ENCODE results near the gene AR. TPM values are rescaled to one million over a fixed set of nuclear protein-coding genes. Genes with fewer than 3 reads are reported as not detected.

AR gene
- polyA plus RNA-seq, 4 donors, result 2.5 to 3.8 (median 3.0) TPM

DNA sequence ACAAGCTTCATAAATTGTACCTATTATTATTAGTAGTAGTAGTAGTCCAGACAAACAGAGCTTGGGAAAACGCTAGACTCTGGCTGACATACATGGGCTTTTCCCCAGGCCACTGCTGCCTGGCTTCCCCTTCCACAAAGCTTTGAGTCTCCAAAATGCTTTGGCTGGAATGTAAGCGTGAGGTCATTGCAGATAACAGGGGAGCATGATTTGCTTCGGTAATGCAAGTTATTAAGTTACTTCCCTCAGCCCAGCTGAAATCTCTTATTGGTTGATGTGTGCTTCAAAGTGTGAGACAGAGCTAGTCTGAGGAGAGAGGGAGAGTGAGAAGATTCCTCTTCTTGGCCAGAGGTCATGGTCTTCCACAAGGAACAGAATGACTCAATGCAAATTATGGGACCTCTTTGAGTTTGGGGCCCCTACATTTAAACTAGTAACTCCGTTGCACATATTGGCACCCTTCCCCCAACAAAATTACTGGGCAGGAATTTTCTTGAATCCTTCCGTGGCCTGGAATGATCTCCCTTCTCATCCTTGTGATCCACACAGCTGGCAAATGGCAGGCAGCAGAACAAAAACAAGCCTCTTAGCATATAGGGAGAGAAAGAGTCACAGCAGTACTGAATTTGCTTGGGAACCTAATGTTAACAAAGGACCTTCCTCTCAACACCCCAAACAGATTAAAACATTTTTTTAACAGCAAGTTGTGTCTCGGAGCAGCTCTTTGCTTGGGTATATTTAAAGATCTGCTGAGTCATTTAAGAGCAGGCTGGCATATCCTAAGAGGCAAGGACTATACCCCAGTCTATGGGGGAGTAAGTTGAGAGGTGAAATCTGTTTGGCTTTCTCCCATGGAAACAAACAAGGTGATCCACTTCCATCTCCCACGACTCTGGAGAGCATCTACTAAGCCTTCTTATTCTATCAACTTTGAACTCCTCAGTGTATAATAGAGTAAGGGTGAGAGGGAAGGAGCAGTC is 19.9 kb downstream of the AR start:
- no peak for DNase-seq (ENCODE audit: low read depth in 4 of 4, low spot score in 2 of 4)

DNA sequence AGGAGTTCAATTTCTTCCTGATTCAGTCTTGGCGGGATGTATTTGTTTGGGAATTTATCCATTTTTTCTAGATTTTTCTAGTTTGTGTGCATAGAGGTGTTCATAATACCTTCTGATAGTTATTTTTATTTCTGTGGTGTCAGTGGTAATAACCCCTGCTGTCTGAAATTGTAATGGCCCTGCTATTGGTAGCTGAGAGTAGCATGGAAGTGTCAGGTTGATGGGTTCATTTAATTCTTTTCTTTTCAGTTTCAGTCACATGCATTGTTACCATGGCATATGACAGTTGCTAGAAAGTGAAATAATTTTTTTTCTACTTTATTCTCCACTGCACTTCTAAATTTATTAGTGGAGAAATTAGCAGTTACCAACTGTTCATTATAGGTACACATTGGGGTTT is 20.7 kb downstream of the AR start:
- no peak for DNase-seq (ENCODE audit: low read depth in 4 of 4, low spot score in 2 of 4)

DNA sequence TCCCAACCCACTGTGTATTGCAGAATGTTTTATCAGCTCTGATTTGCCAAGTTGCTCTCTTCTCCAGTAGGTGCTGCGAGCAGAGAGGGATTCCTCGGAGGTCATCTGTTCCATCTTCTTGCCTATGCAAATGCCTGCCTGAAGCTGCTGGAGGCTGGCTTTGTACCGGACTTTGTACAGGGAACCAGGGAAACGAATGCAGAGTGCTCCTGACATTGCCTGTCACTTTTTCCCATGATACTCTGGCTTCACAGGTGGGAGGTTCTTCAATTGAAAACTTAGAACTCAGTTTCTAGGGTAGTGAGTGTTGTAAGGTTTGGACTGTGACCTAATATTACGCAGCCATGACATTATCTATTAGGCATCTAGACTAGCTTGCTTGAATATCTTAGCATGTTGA is 24.9 kb downstream of the AR start:
- DNase-seq (ENCODE audit: low read depth in 4 of 4, low spot score in 2 of 4), result no peak

DNA sequence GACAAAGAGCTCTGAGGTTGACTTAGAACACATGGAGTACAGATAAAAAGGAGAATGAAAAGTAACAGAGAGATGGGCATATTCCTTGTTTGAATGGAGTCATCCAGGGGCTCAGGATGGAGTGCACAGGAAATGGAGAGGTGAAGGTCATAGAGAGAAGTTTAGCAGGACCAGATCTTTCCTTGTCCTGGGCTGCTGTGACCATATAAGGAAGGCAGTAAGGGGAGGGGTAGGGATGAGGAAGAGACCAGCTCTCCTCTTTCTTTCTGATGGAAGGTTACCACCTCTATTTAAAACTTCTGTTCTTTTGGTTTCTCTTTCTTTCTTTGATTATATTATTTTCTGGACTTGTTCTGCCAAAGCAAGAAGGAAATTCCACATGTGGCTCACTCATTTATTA is 27.0 kb downstream of the AR start:
- no peak for DNase-seq (ENCODE audit: low read depth in 4 of 4, low spot score in 2 of 4)

DNA sequence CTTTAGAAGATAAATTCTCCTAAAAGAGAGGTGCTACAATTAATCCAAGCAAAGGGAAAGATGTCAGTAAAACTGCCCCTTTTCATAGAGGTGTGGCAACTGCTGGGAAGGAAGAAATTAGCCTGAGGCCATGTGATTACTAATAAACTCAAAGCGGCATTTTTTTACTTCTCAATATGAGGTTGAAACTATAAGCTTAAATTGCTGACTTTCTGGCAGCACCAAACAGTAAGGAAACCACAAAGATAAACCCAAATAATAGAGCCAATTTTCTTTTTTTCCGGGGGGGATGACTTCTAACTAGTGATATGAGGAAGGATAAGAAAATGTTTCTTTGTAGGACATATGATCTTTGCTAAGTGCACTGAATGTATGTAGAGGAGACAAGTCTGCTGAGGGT is 30.9 kb downstream of the AR start:
- no peak for DNase-seq (ENCODE audit: low read depth in 4 of 4, low spot score in 2 of 4)

DNA sequence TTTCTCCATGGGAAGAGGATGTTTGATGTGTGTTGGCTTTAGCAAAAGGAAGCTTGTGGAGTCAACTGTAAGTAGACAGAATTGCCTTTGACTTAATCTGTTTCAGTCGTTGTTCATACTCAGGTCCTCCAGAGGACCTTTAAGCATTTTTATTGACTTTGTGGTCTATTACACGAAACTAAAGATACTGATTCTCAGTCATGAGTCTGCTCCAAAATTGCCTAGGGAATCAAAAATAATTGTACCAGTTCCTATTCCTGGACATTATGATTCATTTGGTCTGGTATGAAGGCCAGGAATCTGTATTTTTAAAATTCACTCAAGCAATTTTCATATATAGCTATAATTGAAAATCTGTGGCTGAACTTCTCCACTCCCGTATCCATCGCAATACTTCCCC is 38.6 kb downstream of the AR start:
- DNase-seq (ENCODE audit: low read depth in 4 of 4, low spot score in 2 of 4), result no peak

DNA sequence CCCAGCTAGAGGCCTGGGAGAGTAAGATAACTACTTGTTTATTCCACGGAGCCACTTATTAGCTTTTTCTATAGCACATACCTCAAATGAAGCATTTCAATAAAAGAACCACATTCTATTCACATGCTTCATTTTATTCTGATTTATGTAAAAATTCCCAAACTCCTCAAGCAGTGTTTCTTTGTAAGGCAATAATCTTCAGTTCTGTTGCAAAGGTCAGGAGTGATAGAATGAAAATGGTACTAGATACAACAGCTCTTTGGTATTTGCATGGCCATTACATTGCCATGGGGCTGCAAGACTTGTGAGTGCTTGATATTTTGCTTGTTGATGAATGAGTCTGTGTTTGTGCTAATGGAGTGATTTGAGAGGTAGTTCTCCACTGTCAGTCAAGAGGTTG is 39.4 kb downstream of the AR start:
- DNase-seq (ENCODE audit: low read depth in 4 of 4, low spot score in 2 of 4), result no peak

DNA sequence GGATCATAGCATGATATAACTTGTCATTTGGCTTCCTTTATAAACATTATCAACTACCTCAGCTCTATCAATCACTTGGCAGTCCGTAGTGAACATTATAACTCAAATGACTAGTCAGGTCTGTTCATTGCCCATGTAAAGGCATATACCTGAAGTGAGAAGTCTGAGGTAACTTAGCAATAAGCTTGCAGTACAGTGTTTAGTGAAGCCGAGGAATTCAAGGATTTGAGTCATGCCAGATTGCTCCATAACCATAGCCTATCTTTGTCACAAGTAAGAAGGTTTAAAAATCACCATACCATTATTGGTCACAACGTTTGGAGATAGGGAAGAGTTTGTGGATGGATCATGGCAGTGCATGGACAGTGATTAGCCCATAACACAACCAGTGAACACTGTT is 41.6 kb downstream of the AR start:
- DNase-seq (ENCODE audit: low read depth in 4 of 4, low spot score in 2 of 4), result no peak

DNA sequence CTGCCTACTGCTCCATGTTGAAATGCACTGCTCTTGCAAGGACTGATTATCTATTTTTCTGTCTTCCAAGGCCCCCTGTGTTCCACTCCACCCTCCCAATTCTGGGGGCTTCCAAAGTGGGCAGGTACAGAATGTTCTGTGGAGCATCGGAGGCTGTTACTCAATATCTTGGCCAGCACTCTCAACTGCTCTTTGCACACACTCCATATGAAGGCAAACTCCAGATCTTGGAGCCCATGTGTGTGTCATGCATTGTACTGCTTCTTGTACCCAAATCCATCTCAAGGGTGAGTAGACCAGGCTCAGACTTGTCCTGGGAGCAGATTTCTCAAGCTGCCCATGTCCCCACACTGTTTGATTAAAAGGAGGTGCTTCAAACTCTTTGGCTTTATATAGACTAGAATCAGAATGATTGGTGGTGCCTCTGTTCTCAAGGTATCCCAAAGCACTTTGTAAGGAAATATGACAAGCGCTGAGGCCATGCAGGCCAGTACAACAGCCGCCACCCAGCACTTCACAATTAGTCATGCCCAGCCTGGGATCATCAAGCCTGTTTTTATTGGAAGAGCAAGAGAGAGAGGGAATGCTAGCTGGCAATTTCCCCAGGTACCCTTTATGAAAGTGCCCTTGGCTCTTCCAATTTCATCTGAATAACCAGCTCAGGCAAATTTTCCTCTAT is 44.3 kb downstream of the AR start:
- no peak for DNase-seq (ENCODE audit: low read depth in 4 of 4, low spot score in 2 of 4)

DNA sequence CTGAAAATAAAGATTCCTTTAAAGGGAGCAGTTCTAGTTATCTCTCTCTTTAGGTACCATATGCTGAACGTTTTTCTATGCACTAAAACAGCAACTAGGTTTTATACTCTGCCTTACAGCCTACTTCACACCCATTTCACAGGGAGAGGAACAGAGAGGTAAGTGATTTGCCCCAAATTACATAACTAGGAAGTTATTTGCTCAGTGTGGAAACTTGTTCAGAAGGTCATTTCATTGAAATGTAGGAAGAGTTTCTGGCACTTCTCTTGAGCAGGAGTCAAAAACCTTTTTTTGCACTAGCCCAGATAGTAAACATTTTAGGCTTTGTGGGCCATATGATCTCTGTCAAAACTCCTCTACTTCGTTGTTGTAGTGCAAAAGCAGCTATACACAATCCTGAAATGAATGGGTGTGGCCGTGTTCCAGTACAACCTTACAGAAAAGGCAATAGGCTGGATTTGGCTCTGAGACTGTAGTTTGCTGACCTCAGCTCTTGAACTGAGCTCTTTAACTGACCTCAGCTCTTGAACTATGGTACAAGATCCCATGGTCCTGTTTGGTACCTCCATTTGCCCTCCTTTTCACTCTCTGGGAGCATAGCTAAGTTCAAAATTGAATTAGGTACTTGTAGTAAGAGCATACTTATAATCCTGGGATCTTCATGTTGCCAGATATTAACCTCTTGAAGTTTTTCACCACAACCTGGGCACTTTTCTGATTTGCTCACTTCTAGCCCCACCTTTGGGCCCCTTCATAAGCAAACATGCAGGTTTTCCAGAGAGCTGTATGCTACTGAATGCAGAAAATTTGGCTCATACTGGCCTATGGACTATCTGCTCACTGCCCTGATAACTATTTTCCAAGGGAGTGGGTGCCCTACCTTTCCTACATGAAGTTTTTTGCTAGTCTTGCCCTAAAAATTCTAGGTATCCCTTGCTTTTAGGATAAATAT is 53.3 kb downstream of the AR start:
- no peak for DNase-seq (ENCODE audit: low read depth in 4 of 4, low spot score in 2 of 4)

DNA sequence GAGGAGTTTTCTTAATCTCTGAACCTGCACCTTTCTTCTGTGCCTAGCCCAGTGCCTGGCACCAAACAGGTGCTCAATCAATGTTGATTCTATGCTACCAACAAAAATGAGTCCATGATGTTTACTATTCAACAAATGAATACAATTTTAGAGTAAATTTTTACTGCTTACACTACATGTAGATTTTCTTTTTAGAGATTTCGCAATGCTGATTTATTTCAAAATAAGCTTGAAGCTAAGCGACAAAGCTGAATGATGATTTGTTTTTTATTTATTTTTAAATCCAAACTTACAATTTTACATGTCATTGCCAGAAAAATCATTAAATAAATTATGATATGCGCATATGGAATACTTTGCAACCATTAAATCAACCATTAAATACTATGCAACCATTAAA is 55.7 kb downstream of the AR start:
- DNase-seq (ENCODE audit: low read depth in 4 of 4, low spot score in 2 of 4), result no peak

DNA sequence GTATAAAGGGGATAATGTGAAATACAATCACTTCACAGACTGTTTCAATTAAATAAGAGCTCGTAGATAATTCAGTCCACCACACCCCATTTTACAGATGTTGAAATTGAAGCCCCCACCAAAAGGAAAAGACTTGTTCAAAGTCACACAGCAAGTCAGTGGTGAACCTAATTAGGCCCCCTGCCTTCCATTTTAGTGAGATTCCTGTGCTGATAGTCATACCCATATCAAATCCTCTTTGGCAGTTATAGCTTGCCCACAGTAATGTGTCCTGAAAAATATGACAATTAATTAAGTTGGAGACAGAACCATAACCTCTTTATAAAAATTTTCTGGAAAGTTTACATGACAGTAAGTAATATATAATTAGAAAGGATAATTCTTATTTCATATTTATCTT is 58.0 kb downstream of the AR start:
- no peak for DNase-seq (ENCODE audit: low read depth in 4 of 4, low spot score in 2 of 4)

DNA sequence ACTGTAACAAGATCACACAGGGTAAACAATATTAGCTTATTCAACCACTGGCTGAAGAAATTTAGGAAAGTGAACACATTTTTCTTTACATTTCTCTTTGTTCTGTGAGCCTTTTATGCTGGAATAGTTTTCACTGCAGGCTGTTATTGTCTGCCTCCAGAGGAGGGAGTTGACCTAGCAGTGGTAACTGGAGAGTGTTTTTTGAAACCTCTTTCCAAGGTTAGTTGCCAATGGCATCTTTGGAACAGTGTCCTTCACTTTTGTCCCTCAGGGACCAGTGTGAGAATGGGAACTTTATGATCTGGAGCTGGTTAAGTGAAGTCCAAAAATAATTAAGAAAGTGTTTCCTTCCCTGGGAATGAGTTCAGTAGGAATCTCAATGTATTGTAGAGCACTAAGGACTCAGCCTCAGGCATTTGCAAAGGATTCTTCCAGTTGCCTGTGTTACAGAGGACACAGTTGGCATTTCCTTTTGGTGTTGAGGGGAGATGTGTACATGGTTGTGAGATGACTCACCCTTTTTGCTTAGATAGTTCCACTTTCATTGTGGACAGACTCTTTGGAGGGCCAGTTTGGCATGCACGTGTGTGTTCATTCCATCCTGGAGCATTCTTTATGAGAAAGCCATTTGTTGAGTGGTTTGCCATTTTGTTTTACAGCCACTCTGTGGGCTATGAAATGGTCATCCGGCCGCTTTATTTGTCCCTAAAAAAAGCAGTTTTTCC is 61.3 kb downstream of the AR start:
- DNase-seq (ENCODE audit: low read depth in 4 of 4, low spot score in 2 of 4), result no peak

DNA sequence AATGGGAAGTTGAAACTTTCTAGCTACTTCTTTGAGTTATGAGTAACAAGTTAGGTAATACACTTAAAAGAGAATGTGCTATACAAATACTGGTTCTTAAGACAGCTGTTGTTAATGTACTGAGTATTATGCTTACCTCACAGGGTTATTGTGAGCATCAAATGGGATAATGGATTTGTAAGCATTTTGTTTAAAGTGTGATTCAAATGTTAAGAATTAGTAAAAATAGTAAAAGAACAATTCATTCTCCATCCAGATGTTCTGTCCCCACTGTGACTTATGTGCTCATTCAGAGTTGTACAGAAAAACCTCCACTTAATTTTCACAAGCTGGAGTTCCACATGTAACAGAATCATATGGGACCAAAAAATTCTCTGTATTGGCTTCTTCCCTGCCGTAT is 63.6 kb downstream of the AR start:
- no peak for DNase-seq (ENCODE audit: low read depth in 4 of 4, low spot score in 2 of 4)

DNA sequence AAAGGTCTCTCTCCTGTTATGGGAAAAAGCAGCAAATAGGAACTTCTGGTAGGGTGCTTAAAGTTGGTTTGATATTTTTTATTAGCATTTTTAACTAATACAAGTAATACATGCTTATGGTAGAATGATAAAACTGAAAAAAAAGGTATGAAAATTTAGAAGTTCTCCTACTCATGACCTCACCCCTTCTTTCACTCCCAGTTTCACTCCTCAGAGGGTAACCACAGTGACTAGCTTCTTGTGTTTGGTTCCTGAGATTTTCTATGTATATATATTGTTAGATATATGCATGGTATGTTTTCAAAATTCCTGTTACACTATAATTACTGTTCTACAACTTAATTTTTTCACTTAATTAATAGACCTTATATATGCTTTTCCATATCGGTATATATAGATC is 66.5 kb downstream of the AR start:
- DNase-seq (ENCODE audit: low read depth in 4 of 4, low spot score in 2 of 4), result no peak

DNA sequence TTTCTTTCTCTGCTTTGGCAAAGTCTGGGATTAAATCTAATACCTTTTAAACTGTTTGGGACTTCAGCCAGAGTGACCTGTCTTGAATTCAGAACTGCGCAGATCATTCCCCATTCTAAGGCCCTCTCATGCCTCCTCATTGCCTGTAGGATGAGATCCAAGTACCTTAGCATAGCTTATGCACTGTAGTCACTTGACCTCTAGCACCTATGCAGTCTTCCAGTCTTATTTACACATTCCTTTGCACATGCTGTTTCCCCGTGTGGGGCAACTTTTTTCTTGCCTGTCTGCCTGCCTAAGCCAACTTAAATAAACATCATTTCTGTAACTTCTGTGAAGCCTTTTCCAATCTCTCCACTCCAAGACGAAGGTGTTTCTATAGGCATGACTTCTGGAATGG is 68.4 kb downstream of the AR start:
- DNase-seq (ENCODE audit: low read depth in 4 of 4, low spot score in 2 of 4), result no peak

DNA sequence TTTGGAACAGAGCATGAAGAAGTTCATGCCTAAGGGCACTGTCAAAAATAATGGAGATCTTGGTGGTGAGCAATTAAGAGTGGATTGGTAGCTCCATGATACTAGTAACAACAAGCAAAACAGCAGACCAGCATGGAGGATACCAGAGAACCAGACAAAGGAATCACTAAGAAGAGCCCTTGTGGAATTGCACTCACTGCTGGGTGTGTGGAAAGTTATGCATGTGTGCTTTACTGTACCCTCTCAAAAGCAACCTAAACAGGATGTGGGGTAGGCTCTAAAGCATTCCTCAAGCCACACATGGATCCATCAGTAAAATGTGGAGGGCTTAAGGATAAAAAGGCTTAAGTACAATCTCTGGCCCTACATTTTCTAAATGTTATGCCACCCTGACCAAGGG is 69.5 kb downstream of the AR start:
- DNase-seq (ENCODE audit: low read depth in 4 of 4, low spot score in 2 of 4), result no peak

DNA sequence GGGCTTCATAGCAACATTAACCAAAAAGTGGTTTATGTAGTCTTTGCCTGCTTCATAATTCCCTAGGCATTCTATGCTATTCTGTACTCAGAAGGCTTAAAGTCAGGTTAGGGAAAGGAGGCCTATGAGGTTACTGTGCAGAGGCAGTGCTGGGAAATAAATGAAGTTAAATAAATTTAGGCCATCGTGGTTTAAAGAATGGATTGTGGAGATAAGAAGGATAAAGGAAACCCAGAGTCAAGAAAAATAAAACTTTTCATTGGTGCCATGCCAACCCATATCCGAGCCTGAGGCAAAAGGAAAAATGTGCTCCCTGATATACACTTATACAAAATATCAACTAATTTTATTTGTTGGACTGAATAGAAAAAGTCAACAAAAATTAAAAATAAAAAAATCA is 70.2 kb downstream of the AR start:
- DNase-seq (ENCODE audit: low read depth in 4 of 4, low spot score in 2 of 4), result no peak

DNA sequence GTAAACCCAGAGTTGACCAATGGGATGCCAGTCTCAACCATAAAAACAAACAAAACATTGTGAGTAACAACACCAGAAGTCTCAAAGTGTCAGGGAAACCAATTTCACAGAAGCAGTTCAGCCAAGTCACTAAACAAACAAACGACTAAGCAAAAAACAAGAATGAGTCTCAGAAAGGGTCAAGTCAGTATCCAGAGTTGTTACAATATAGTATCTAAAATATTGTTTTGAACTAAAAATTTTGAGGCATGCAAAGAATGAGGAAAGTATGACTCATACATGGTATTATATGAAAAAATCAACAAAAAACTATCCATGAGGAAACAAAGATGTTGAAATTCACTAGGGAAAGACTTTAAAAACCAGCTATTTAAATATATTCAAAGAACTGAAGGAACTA is 70.6 kb downstream of the AR start:
- no peak for DNase-seq (ENCODE audit: low read depth in 4 of 4, low spot score in 2 of 4)

DNA sequence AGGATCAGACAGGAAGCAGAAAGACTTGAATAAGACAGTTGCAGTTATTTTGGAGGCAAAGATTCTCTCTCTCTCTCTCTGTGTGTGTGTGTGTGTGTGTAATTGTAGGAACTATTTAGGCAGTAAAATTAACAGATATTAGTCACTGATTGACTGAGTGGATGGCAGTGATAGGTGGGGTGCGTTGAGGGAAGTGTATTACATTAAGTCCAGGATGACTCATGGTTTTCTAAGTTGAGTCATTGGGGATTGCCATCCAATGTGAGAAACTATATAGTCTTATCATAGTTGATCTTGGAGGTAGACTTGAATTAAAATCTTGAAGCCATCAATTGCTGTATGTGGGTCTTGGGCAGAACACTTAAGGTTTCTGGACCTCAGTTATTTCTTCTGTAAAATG is 75.4 kb downstream of the AR start:
- no peak for DNase-seq (ENCODE audit: low read depth in 4 of 4, low spot score in 2 of 4)
